ENCODE results near the gene AFDN. TPM values are rescaled to one million over a fixed set of nuclear protein-coding genes. Genes with fewer than 3 reads are reported as not detected.

Gene AFDN
- total RNA-seq, 3 donors from 2014 or later (not counting 1 experiment from before 2014, with no cell fraction given), result 6.3 to 9.3 (median 7.9) TPM

DNA sequence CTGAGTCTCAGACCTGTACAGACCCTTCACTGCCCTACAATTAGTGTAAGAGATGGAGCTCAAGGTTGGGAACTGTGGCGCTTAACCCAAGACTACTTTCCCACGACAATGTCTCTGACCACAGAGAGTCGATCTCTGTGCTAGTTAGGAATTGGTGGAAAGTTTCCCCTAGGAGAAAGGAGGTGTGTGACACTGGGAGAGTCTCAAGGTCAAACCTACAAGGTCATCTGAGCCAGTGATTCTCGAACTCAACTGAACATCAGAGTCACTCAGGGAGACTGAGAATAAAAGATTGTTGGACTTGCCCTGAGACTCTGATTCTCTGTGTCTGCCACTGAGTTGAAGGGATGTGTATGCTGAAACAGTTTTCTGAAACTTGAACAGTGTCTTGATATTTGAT lies 9.7 kb upstream of the AFDN start:
- no peaks in the 10 kb centered on the region for H3K4me1 Mint-ChIP-seq
- intact Hi-C loops (cut with micrococcal nuclease), result no loop called here
- TF ChIP-seq, protein P1, sequence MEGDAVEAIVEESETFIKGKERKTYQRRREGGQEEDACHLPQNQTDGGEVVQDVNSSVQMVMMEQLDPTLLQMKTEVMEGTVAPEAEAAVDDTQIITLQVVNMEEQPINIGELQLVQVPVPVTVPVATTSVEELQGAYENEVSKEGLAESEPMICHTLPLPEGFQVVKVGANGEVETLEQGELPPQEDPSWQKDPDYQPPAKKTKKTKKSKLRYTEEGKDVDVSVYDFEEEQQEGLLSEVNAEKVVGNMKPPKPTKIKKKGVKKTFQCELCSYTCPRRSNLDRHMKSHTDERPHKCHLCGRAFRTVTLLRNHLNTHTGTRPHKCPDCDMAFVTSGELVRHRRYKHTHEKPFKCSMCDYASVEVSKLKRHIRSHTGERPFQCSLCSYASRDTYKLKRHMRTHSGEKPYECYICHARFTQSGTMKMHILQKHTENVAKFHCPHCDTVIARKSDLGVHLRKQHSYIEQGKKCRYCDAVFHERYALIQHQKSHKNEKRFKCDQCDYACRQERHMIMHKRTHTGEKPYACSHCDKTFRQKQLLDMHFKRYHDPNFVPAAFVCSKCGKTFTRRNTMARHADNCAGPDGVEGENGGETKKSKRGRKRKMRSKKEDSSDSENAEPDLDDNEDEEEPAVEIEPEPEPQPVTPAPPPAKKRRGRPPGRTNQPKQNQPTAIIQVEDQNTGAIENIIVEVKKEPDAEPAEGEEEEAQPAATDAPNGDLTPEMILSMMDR (IDR thresholded peaks at IDR 0.05), result no peak
- DNase-seq, result no peak
- WGBS (ENCODE audit: insufficient coverage), result 93% methylated on average over 4 of the region's 4 CpGs
- Histone ChIP-seq H3K4me3 (ENCODE audit: low read length) (no peak overlapping the region), H3K27me3 (ENCODE audit: control insufficient read depth, insufficient read depth, low read length) (peaks cover 5% of the 10 kb centered on the region), H3K4me1 (ENCODE audit: control insufficient read depth, insufficient read depth, low read length) (no peaks in the 10 kb centered on the region), H3K9me3 (ENCODE audit: control insufficient read depth, insufficient read depth, low read length) (no peaks in the 10 kb centered on the region), H3K27ac (ENCODE audit: low read length) (no peak overlapping the region), H3K36me3 (ENCODE audit: control insufficient read depth, insufficient read depth, low read length) (no peaks in the 10 kb centered on the region)
- peaks cover 26 to 43% of the 10 kb centered on the region in 2 donors for H3K27me3 Mint-ChIP-seq (ENCODE audit: low read depth in 2 of 2)
- H3K36me3 Mint-ChIP-seq, result no peaks in the 10 kb centered on the region
- ATAC-seq, result no peak
- H3K9me3 Mint-ChIP-seq, result no peaks in the 10 kb centered on the region
- H3K4me3 Mint-ChIP-seq, result no peak overlapping the region
- no peak overlapping the region for H3K27ac Mint-ChIP-seq

DNA sequence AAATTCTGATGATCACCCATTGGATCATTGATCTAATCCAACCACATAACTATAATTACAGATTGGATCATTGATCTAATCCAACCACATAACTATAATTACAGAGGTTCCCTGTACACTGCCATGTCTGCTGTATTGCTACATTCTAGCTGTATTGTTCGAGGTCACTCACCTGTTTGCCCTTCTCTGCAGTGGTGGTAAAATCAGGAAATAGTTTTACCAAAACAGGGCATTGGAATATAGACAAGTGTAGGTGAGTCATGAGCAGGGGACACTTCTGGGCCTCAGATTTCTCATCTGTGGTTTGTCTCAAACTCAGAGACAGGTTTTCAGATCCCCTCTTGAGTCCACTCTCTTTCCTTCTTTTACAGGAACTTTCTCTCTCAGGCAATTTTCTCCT lies 9.0 kb upstream of the AFDN start:
- H3K4me3 Mint-ChIP-seq, result no peak overlapping the region
- peaks cover 4% of the 10 kb centered on the region for H3K27me3 ChIP-seq (ENCODE audit: control insufficient read depth, insufficient read depth, low read length)
- H3K4me3 ChIP-seq (ENCODE audit: low read length), result no peak overlapping the region
- intact Hi-C loops (cut with micrococcal nuclease), result no loop called here
- H3K9me3 ChIP-seq (ENCODE audit: control insufficient read depth, insufficient read depth, low read length), result no peaks in the 10 kb centered on the region
- ATAC-seq (no peak), DNase-seq (no peak)
- TF ChIP-seq, protein P1 (IDR thresholded peaks at IDR 0.05), result no peak
- no peaks in the 10 kb centered on the region for H3K4me1 Mint-ChIP-seq
- no peak overlapping the region for H3K27ac ChIP-seq (ENCODE audit: low read length)
- H3K9me3 Mint-ChIP-seq, result no peaks in the 10 kb centered on the region
- H3K36me3 ChIP-seq (ENCODE audit: control insufficient read depth, insufficient read depth, low read length), result no peaks in the 10 kb centered on the region
- 33% methylated on average over 1 of the region's 1 CpG for WGBS (ENCODE audit: insufficient coverage)
- no peaks in the 10 kb centered on the region for H3K4me1 ChIP-seq (ENCODE audit: control insufficient read depth, insufficient read depth, low read length)
- H3K27ac Mint-ChIP-seq, result no peak overlapping the region
- peaks cover 26 to 43% of the 10 kb centered on the region in 2 donors for H3K27me3 Mint-ChIP-seq (ENCODE audit: low read depth in 2 of 2)
- no peaks in the 10 kb centered on the region for H3K36me3 Mint-ChIP-seq

GRCh38 chr6:167819576-167819975 lies 7.1 kb upstream of the AFDN start:
- WGBS (ENCODE audit: insufficient coverage), result 28% methylated on average over 11 of the region's 11 CpGs
- TF ChIP-seq, protein P1 (IDR thresholded peaks at IDR 0.05), result no peak
- no peaks in the 10 kb centered on the region for H3K4me1 ChIP-seq (ENCODE audit: control insufficient read depth, insufficient read depth, low read length)
- Mint-ChIP-seq H3K4me1 (no peaks in the 10 kb centered on the region), H3K9me3 (no peaks in the 10 kb centered on the region), H3K36me3 (no peaks in the 10 kb centered on the region), H3K27me3 (ENCODE audit: low read depth in 2 of 2) (peaks cover 27 to 45% of the 10 kb centered on the region in 2 donors), H3K27ac (no peak overlapping the region), H3K4me3 (no peak overlapping the region)
- H3K4me3 ChIP-seq (ENCODE audit: low read length), result no peak overlapping the region
- ATAC-seq, result no peak
- no peaks in the 10 kb centered on the region for H3K9me3 ChIP-seq (ENCODE audit: control insufficient read depth, insufficient read depth, low read length)
- no peak for DNase-seq
- no peaks in the 10 kb centered on the region for H3K36me3 ChIP-seq (ENCODE audit: control insufficient read depth, insufficient read depth, low read length)
- H3K27me3 ChIP-seq (ENCODE audit: control insufficient read depth, insufficient read depth, low read length), result peaks cover 4% of the 10 kb centered on the region
- intact Hi-C loops (cut with micrococcal nuclease), result no loop called here
- no peak overlapping the region for H3K27ac ChIP-seq (ENCODE audit: low read length)

DNA sequence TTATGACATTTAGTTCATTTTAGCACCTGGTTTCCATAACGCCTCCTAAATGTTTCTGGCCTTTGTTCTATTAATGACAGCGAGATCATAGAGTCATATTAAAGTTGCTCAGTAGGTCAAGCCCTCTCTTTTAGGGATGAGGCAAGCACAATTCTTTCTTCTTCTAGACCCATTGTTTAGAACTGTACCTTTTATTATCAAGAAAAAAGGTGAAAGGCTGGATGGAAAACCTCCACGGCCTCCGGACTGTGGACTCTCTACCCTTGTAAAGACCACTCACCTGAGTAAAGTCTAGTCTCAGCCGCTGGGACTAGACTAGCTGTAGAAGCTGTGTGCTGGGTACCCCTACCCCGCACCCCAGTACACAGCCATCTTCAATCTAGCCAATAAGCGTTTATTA lies 6.0 kb upstream of the AFDN start:
- ATAC-seq, result no peak
- TF ChIP-seq, protein P1 (IDR thresholded peaks at IDR 0.05), result no peak
- H3K9me3 ChIP-seq (ENCODE audit: control insufficient read depth, insufficient read depth, low read length), result no peaks in the 10 kb centered on the region
- H3K27ac ChIP-seq (ENCODE audit: low read length), result no peak overlapping the region
- no peak for DNase-seq
- intact Hi-C loops (cut with micrococcal nuclease), result no loop called here
- H3K9me3 Mint-ChIP-seq, result no peaks in the 10 kb centered on the region
- H3K27ac Mint-ChIP-seq, result no peak overlapping the region
- H3K4me3 Mint-ChIP-seq, result no peak overlapping the region
- peaks cover 33 to 51% of the 10 kb centered on the region in 2 donors for H3K27me3 Mint-ChIP-seq (ENCODE audit: low read depth in 2 of 2)
- no peaks in the 10 kb centered on the region for H3K36me3 Mint-ChIP-seq
- H3K4me1 Mint-ChIP-seq, result peaks cover 0 to 5% of the 10 kb centered on the region in 2 donors
- H3K4me1 ChIP-seq (ENCODE audit: control insufficient read depth, insufficient read depth, low read length), result peaks cover 5% of the 10 kb centered on the region
- 93% methylated on average over 7 of the region's 7 CpGs for WGBS (ENCODE audit: insufficient coverage)
- no peaks in the 10 kb centered on the region for H3K36me3 ChIP-seq (ENCODE audit: control insufficient read depth, insufficient read depth, low read length)
- peaks cover 4% of the 10 kb centered on the region for H3K27me3 ChIP-seq (ENCODE audit: control insufficient read depth, insufficient read depth, low read length)
- no peak overlapping the region for H3K4me3 ChIP-seq (ENCODE audit: low read length)

All from natural killer cell (primary cell).